Vagina (tissue), 2 donors: ENCODE results near the gene ARMH1. TPM values are rescaled to one million over a fixed set of nuclear protein-coding genes. Genes with fewer than 3 reads are reported as not detected.
A peak's percentile ranks its signal among the peaks of the same experiment; 100 is the strongest.

ENCODE experiments used
- DNase-seq, 2 donors: peaks; one replicate each; pipeline ENCODE4 v3.0.0-alpha.2; 2017; ENCODE audit errors: extremely low spot score in 2 of 2
- H3K27ac ChIP-seq: fragments of 200-600 bp; sonication (generic); one replicate; pipeline ENCODE4 v1.5.1; 2019
- H3K27me3 ChIP-seq: fragments of 200-600 bp; sonication (generic); one replicate; pipeline ENCODE4 v1.5.1; 2019
- H3K36me3 ChIP-seq, 2 donors: fragments of 200-600 bp; sonication (generic); one replicate each; pipeline ENCODE4 v1.5.1; 2017 to 2019
- H3K4me1 ChIP-seq: fragments of 200-600 bp; sonication (generic); one replicate; pipeline ENCODE4 v1.5.1; 2019
- H3K4me3 ChIP-seq, 2 donors: fragments of 200-600 bp; sonication (generic); 1 replicate in 1 of 2; 2 replicates in 1 of 2; pipeline ENCODE4 v1.5.1; 2016 to 2019
- H3K9me3 ChIP-seq: fragments of 200-600 bp; sonication (generic); one replicate; pipeline ENCODE4 v1.5.1; 2019
- CTCF ChIP-seq, 3 experiments: fragments of 450-650 bp in 2 of 3; fragments of 200-600 bp in 1 of 3; sonication (generic) in 1 of 3; IDR thresholded peaks; one replicate each; pipeline ENCODE4 v1.5.1; 2017 to 2019; ENCODE audit warnings: antibody characterized with exemption in 3 of 3, mild to moderate bottlenecking in 2 of 3, moderate library complexity in 2 of 3
- POLR2A ChIP-seq, 2 donors: fragments of 450-650 bp; IDR thresholded peaks; one replicate each; pipeline ENCODE4 v1.6.1; 2017; ENCODE audit warnings: antibody characterized with exemption in 2 of 2, mild to moderate bottlenecking in 2 of 2, moderate library complexity in 2 of 2
- POLR2AphosphoS5 ChIP-seq, 2 donors: sonication (generic); formaldehyde crosslinking; IDR thresholded peaks; one replicate each; pipeline ENCODE4 v1.9.0; 2017; ENCODE audit warnings: antibody characterized with exemption in 2 of 2, mild to moderate bottlenecking in 2 of 2, low read depth in 1 of 2; ENCODE audit not compliant: insufficient read depth in 1 of 2
- intact Hi-C: fragments of 100-400 bp; cut with DNase I; formaldehyde crosslinking; loops from one replicate; pipeline ENCODE4 v1.15.1; 2023
- total RNA-seq: library from RNA; depleted of rRNA; stranded (reverse); fragments of >200 nt; gene quantifications from one replicate; pipeline ENCODE4 v1.2.3, GENCODE V29; 2016

The ARMH1 gene
- not detected for total RNA-seq

- Histone ChIP-seq H3K4me1 (peaks cover 18% of the 10 kb centered on the region), H3K27ac (peak within 1 kb of the TSS; percentile 92), H3K27me3 (no peaks in the 10 kb centered on the region), H3K9me3 (no peaks in the 10 kb centered on the region), H3K4me3 (peak within 1 kb of the TSS; percentile 56 to 69), H3K36me3 (no peaks in the 10 kb centered on the region)
- TF ChIP-seq CTCF (IDR thresholded peaks at IDR 0.05) = no peak
- TF ChIP-seq POLR2AphosphoS5 (IDR thresholded peaks at IDR 0.05; ENCODE audit: insufficient read depth in 1 of 2, low read depth in 1 of 2) = peak; percentile 64 to 95
- TF ChIP-seq POLR2A (IDR thresholded peaks at IDR 0.05) = peak in 1 of 2 donors; percentile 38
- intact Hi-C loops = no loop called here
- peak in 1 of 2 donors; percentile 100 for DNase-seq
Measured at GRCh38 chr1:44674113-44675000, at the start of gene ARMH1, which contains the start of gene TMEM53. TSS of gene ARMH1 (plus strand) at chr1:44674714. CDS start at chr1:44689698, 14,984 bp downstream. TSS of gene TMEM53 (minus strand) at chr1:44674481. CDS start at chr1:44674391, 90 bp downstream.

DNA sequence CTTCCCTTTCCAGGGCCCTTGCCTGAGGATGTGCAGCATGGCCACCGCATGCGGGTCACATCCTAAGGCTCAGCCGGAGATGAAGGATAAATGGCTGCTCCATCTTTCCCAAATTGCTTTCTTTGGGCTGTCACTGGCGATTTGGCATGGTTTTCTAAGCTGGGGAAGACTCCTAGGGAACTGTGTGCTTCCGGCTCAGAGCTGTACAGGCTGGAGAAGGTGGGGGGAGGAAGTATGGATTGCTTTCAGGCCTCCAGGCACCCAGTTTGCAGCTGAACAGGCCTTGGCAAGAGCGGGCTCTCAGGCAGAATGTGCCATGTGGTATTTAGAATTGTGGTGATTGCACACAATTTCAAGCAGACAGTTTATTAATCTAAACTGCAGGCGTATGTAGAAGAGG is 49.2 kb upstream of the ARMH1 start:
- Histone ChIP-seq H3K9me3 (no peaks in the 10 kb centered on the region), H3K27ac (no peak overlapping the region), H3K4me3 (no peak overlapping the region), H3K4me1 (no peaks in the 10 kb centered on the region), H3K36me3 (no peaks in the 10 kb centered on the region), H3K27me3 (no peaks in the 10 kb centered on the region)
- intact Hi-C loops = no loop called here
- no peak for DNase-seq
- TF ChIP-seq CTCF (IDR thresholded peaks at IDR 0.05) (no peak), POLR2AphosphoS5 (IDR thresholded peaks at IDR 0.05; ENCODE audit: insufficient read depth in 1 of 2, low read depth in 1 of 2) (no peak), POLR2A (IDR thresholded peaks at IDR 0.05) (no peak)

DNA sequence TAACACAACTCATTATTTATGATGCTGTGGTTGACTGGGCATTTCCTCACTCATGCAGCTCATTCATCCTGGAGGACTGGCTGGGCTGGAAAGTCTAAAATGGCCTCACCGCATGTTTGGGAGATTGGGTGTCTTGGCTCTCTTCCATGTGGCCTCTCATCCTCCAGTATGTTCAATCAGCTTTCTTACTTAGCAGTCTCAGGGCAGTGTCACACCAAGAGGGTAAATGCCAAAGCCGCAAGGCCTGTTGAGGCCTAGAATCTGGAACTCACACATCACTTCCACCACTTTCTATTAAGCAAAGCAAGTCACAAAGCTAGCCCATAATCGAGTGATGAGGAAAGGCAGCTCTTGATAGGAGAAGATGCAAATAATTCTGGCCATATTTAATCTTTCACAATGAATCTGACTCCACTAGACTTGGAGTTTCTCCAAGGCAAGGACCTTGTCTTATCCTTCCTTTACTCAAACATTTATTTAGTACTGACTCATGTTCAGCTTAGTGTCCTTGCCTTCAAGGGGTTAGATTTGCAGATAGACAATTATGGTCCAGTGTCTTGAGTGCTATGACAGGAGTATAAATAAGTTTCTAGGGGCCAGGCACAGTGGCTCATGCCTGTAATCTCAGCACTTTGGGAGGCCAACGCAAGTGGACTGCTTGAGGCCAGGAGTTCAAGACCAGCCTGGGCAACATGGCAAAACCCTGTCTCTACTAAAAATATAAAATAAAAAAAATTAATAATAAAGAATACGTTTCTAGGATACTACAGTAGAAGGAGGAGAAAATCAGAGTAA is 45.4 kb upstream of the ARMH1 start:
- H3K27ac ChIP-seq = no peak overlapping the region
- no peak for DNase-seq
- TF ChIP-seq POLR2A (IDR thresholded peaks at IDR 0.05) (no peak), CTCF (IDR thresholded peaks at IDR 0.05) (no peak), POLR2AphosphoS5 (IDR thresholded peaks at IDR 0.05; ENCODE audit: insufficient read depth in 1 of 2, low read depth in 1 of 2) (no peak)
- no peaks in the 10 kb centered on the region for H3K36me3 ChIP-seq
- H3K9me3 ChIP-seq = no peaks in the 10 kb centered on the region
- H3K27me3 ChIP-seq = no peaks in the 10 kb centered on the region
- intact Hi-C loops = no loop called here
- no peak overlapping the region for H3K4me3 ChIP-seq
- peaks cover 24% of the 10 kb centered on the region for H3K4me1 ChIP-seq

DNA sequence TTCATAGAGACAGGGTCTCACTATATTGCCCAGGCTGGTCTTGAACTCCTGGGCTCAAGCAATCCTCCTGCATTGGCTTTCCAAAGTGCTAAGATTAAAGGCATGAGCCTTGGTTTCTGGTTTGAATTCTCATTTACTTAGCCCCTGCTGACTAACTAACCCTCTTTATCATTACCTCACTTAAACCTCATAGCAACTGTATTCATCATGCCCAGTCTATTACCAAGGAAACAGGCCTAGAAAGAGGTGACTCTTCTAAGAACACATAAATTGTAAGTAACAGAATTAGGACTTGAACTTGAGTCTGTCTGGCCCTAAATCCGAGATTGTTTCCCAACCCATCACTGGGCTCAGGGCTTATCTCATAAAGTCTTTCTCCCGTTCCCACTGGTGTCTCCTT is 44.4 kb upstream of the ARMH1 start:
- DNase-seq = no peak
- no peak for TF ChIP-seq POLR2AphosphoS5 (IDR thresholded peaks at IDR 0.05; ENCODE audit: insufficient read depth in 1 of 2, low read depth in 1 of 2)
- no peak for TF ChIP-seq CTCF (IDR thresholded peaks at IDR 0.05)
- TF ChIP-seq POLR2A (IDR thresholded peaks at IDR 0.05) = no peak
- intact Hi-C loops = no loop called here
- Histone ChIP-seq H3K36me3 (peaks cover 0 to 3% of the 10 kb centered on the region in 2 donors), H3K27ac (no peak overlapping the region), H3K4me3 (no peak overlapping the region), H3K9me3 (no peaks in the 10 kb centered on the region), H3K4me1 (peaks cover 30% of the 10 kb centered on the region), H3K27me3 (no peaks in the 10 kb centered on the region)
